Gastrocnemius medialis (tissue), 4 donors: ENCODE data around the gene INSIG1.

Experiments used
- CTCF ChIP-seq, 5 experiments: fragments of 450-650 bp in 3 of 5; fragments of 200-600 bp in 2 of 5; sonication (generic) in 2 of 5; IDR thresholded peaks in 4 of 5; conservative IDR thresholded peaks in 1 of 5; 1 replicate in 4 of 5; 2 replicates in 1 of 5; pipeline ENCODE4 v1.5.1; 2016 to 2019; ENCODE audit warnings: antibody characterized with exemption in 5 of 5, mild to moderate bottlenecking in 3 of 5, moderate library complexity in 3 of 5
- POLR2A ChIP-seq, 2 donors: fragments of 450-650 bp; IDR thresholded peaks; one replicate each; pipeline ENCODE4 v1.6.1; 2017; ENCODE audit warnings: antibody characterized with exemption in 2 of 2, mild to moderate bottlenecking in 2 of 2, moderate library complexity in 2 of 2

DNA sequence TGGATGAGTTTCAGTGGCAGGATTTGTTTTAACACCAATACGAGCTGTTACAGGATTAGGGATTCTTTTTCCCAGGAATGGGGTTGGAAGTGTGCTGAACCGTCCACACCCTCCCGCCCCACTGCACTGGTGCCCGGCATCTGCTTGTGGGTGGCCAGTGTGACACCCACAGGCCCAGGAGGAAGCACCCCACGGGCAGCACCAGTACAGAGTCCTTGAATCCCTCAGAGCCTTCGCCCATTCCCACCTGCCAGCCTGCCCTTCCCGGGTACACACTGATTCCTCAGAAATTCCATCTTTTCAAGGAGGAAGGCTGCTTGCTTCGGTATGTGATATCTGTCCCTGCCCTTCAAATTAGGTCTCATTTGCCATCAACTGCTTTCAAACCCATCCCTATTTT is 15.4 kb downstream of the INSIG1 start:
- no peak for TF ChIP-seq CTCF (IDR thresholded peaks at IDR 0.05 in 4 of 5, conservative IDR thresholded peaks at IDR 0.05 in 1 of 5)
- no peak for TF ChIP-seq POLR2A (IDR thresholded peaks at IDR 0.05)
